Fibroblast of lung (primary cell): ENCODE data around the gene GPR132. TPM values are rescaled to one million over a fixed set of nuclear protein-coding genes. Genes with fewer than 3 reads are reported as not detected.

Experiments used
- DNase-seq, 2 donors: peaks; one replicate each; pipeline versions ENCODE4 v3.0.0 to v3.0.0-alpha.2; 2010; ENCODE audit warnings: low read depth in 2 of 2
- H2AFZ ChIP-seq: 2 replicates; pipeline ENCODE4 v1.5.1; 2012; ENCODE audit warnings: low read length, control low read depth, inconsistent platforms
- H3K27ac ChIP-seq: 2 replicates; pipeline ENCODE4 v1.5.1; 2011; ENCODE audit warnings: low read length, control low read depth; ENCODE audit not compliant: insufficient read depth
- H3K27me3 ChIP-seq: 2 replicates; pipeline ENCODE4 v1.5.1; 2011; ENCODE audit warnings: mild to moderate bottlenecking, low read length; ENCODE audit not compliant: control insufficient read depth, insufficient read depth
- H3K36me3 ChIP-seq: 2 replicates; pipeline ENCODE4 v1.5.1; 2011; ENCODE audit warnings: low read length; ENCODE audit not compliant: control insufficient read depth, insufficient read depth
- H3K4me1 ChIP-seq: 2 replicates; pipeline ENCODE4 v1.5.1; 2011; ENCODE audit warnings: low read length; ENCODE audit not compliant: control insufficient read depth, insufficient read depth; ENCODE audit errors: extremely low read depth
- H3K4me2 ChIP-seq: 2 replicates; pipeline ENCODE4 v1.5.1; 2011; ENCODE audit warnings: low read length, control low read depth; ENCODE audit not compliant: insufficient read depth; ENCODE audit errors: extremely low read depth
- H3K4me3 ChIP-seq, 4 experiments: fragments of 200-600 bp in 1 of 4; sonication (generic) in 1 of 4; replicated peaks in 1 of 4; 2 replicates each; pipeline ENCODE4 v1.5.1; 2011 to 2016; ENCODE audit warnings: low read length in 4 of 4, low read depth in 3 of 4, mild to moderate bottlenecking in 3 of 4, control low read depth in 2 of 4, inconsistent platforms in 1 of 4, mixed read lengths in 1 of 4; ENCODE audit not compliant: insufficient read depth in 1 of 4; ENCODE audit errors: control extremely low read depth in 1 of 4
- H3K79me2 ChIP-seq: 2 replicates; pipeline ENCODE4 v1.5.1; 2012; ENCODE audit warnings: mild to moderate bottlenecking, low read length, inconsistent platforms; ENCODE audit not compliant: control insufficient read depth, insufficient read depth
- H3K9ac ChIP-seq: 2 replicates; pipeline ENCODE4 v1.5.1; 2011; ENCODE audit warnings: mild to moderate bottlenecking, low read length, control low read depth; ENCODE audit not compliant: insufficient read depth
- H3K9me3 ChIP-seq: 2 replicates; pipeline ENCODE4 v1.5.1; 2012; ENCODE audit warnings: low read depth, low read length; ENCODE audit not compliant: control insufficient read depth, insufficient read depth
- H4K20me1 ChIP-seq: 2 replicates; pipeline ENCODE4 v1.5.1; 2011; ENCODE audit warnings: low read length; ENCODE audit not compliant: control insufficient read depth, insufficient read depth; ENCODE audit errors: extremely low read depth
- EZH2 ChIP-seq: IDR thresholded peaks from 2 replicates; pipeline ENCODE4 v1.5.1; 2012; ENCODE audit warnings: low read length, control low read depth, mild to moderate bottlenecking; ENCODE audit errors: missing control alignments
- polyA plus RNA-seq, 2 donors: library from polyadenylated mRNA; depleted of rRNA in 1 of 2; stranded (reverse) in 1 of 2; unstranded in 1 of 2; fragments of >200 nt; gene quantifications; 2 replicates each; pipeline ENCODE4 v1.2.1, GENCODE V29; 2011 to 2012; ENCODE audit warnings: missing spikeins in 1 of 2
- total RNA-seq: library from RNA; depleted of rRNA; stranded (reverse); fragments of >200 nt; gene quantifications from 2 replicates; pipeline ENCODE4 v1.2.1, GENCODE V29; 2014
- TF ChIP-seq, protein P1 (sequence below), 2 donors: IDR thresholded peaks in 1 of 2; conservative IDR thresholded peaks in 1 of 2; 1 replicate in 1 of 2; 2 replicates in 1 of 2; pipeline ENCODE4 v1.5.1; 2011 to 2012; ENCODE audit warnings: low read length in 2 of 2, control low read depth in 1 of 2, inconsistent platforms in 1 of 2, low read depth in 1 of 2, mild to moderate bottlenecking in 1 of 2

GPR132 gene
- total and polyA plus RNA-seq, 2 donors (not counting 1 experiment from before 2014, with no cell fraction given): 0.17 TPM; not detected in 1

DNA sequence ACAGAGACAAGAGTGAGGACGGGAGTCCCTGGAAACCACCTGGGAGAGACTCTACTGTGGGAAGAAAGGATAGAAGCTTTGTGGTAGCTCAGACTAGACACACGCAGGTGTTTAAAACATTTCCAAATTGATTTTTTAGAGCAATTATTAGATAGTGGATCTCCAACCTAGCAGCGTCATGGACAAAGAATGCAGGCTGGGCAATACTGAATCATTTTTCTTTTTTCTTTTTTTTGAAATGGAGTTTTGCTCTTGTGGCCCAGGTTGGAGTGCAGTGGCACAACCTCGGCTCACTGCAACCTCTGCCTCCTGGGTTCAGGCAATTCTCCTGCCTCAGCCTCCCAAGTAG lies 13.1 kb downstream of the GPR132 start:
- H3K9me3 ChIP-seq: no peaks in the 10 kb centered on the region
- no peak overlapping the region for H3K27ac ChIP-seq
- H3K4me3 ChIP-seq: no peak overlapping the region
- no peaks in the 10 kb centered on the region for H3K4me1 ChIP-seq
- no peak overlapping the region for H3K9ac ChIP-seq
- DNase-seq: no peak
- H3K27me3 ChIP-seq: peaks cover 3% of the 10 kb centered on the region
- no peaks in the 10 kb centered on the region for H4K20me1 ChIP-seq
- no peaks in the 10 kb centered on the region for H3K79me2 ChIP-seq
- no peak overlapping the region for H3K4me2 ChIP-seq
- no peaks in the 10 kb centered on the region for H3K36me3 ChIP-seq
- TF ChIP-seq, protein P1, sequence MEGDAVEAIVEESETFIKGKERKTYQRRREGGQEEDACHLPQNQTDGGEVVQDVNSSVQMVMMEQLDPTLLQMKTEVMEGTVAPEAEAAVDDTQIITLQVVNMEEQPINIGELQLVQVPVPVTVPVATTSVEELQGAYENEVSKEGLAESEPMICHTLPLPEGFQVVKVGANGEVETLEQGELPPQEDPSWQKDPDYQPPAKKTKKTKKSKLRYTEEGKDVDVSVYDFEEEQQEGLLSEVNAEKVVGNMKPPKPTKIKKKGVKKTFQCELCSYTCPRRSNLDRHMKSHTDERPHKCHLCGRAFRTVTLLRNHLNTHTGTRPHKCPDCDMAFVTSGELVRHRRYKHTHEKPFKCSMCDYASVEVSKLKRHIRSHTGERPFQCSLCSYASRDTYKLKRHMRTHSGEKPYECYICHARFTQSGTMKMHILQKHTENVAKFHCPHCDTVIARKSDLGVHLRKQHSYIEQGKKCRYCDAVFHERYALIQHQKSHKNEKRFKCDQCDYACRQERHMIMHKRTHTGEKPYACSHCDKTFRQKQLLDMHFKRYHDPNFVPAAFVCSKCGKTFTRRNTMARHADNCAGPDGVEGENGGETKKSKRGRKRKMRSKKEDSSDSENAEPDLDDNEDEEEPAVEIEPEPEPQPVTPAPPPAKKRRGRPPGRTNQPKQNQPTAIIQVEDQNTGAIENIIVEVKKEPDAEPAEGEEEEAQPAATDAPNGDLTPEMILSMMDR (conservative IDR thresholded peaks at IDR 0.05 in 1 of 2, IDR thresholded peaks at IDR 0.05 in 1 of 2; ENCODE audit: low read depth in 1 of 2, low read length in 2 of 2): no peak
- no peak for TF ChIP-seq EZH2
- H2AFZ ChIP-seq: no peak overlapping the region

DNA sequence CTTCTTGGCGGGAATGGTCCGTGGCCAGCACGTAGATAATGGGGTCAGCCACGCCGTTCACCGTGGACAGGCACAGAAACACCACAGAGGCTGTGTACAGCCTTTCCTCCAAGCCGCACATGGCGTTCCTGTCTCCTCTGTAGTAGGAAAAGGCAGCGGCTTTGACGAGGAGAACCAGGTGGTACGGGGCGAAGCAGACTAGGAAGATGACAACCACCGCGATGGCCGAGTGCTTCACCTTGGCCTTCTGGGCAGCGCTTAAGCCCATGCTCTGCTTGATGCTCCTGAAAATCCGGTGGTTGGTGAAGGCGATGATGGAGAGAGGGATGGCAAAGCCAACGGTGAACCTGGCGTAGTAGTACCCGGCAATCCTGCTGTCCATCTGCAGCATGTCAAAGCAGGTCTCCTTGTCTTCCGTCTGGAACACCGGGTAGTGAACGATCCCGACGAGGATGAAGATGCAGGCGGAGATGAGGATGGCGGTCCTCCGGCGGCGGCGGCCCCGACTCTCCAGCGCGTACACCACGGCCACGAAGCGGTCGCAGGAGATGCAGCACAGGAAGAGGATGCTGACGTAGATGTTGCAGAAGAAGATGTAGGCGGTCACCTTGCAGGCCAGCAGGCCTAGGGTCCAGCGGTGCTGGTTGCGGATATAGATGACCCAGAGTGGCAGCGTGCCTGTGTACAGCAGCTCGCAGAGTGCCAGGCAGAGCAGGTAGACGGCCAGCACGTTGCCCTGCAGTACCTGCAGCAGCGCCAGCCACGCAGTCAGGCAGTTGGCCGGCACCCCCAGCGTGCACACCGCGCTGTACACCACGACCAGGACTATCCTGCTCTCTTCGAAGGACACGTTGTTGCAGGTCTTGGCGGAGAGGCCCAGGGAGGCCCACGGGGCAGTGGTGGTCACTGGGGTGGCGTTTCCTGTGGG lies 13.8 kb downstream of the GPR132 start:
- H3K4me1 ChIP-seq: no peaks in the 10 kb centered on the region
- no peak overlapping the region for H2AFZ ChIP-seq
- no peak for TF ChIP-seq EZH2
- TF ChIP-seq, protein P1 (conservative IDR thresholded peaks at IDR 0.05 in 1 of 2, IDR thresholded peaks at IDR 0.05 in 1 of 2; ENCODE audit: low read depth in 1 of 2, low read length in 2 of 2): no peak
- H3K36me3 ChIP-seq: no peaks in the 10 kb centered on the region
- peaks cover 3% of the 10 kb centered on the region for H3K27me3 ChIP-seq
- no peak for DNase-seq
- H3K4me2 ChIP-seq: no peak overlapping the region
- H3K79me2 ChIP-seq: no peaks in the 10 kb centered on the region
- H3K27ac ChIP-seq: no peak overlapping the region
- H3K9me3 ChIP-seq: no peaks in the 10 kb centered on the region
- H3K9ac ChIP-seq: no peak overlapping the region
- no peaks in the 10 kb centered on the region for H4K20me1 ChIP-seq
- H3K4me3 ChIP-seq: no peak overlapping the region

DNA sequence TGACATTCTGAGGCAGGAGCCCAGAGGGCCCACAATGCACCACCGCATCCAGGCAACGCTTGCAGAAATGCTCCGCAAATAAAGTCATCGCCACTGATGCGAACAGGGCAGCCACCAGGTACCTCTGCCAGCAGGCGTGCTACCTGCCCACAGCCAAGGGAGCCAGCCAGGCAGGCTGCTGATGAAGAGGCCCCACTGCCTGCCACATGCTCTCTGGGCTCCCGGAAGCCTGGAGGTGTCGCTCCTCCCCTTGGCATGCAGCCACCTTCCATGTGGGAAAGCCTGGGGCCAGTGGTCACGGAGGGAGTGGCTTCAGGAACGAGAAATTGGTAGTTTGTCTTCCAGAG lies 14.7 kb downstream of the GPR132 start:
- H3K36me3 ChIP-seq: no peaks in the 10 kb centered on the region
- no peak for TF ChIP-seq EZH2
- TF ChIP-seq, protein P1 (conservative IDR thresholded peaks at IDR 0.05 in 1 of 2, IDR thresholded peaks at IDR 0.05 in 1 of 2; ENCODE audit: low read depth in 1 of 2, low read length in 2 of 2): no peak
- no peaks in the 10 kb centered on the region for H4K20me1 ChIP-seq
- H3K4me3 ChIP-seq: no peak overlapping the region
- H3K27ac ChIP-seq: no peak overlapping the region
- no peaks in the 10 kb centered on the region for H3K27me3 ChIP-seq
- no peak overlapping the region for H3K4me2 ChIP-seq
- no peaks in the 10 kb centered on the region for H3K9me3 ChIP-seq
- no peak for DNase-seq
- no peaks in the 10 kb centered on the region for H3K79me2 ChIP-seq
- H3K4me1 ChIP-seq: no peaks in the 10 kb centered on the region
- H2AFZ ChIP-seq: no peak overlapping the region
- H3K9ac ChIP-seq: no peak overlapping the region
